ENCODE data around the gene F5.

- TF ChIP-seq POLR2A (IDR thresholded peaks at IDR 0.05; ENCODE audit: low read length) (no peak), GATA1 (IDR thresholded peaks at IDR 0.05; ENCODE audit: low read depth, low read length) (no peak)
Measured at GRCh38 chr1:169527451-169528214, 58.6 kb downstream of the F5 start.
